ENCODE data around the gene C20orf204. TPM values are rescaled to one million over a fixed set of nuclear protein-coding genes. Genes with fewer than 3 reads are reported as not detected.
A peak's percentile ranks its signal among the peaks of the same experiment; 100 is the strongest.
"Not testable (repeated sequence)": the region's sequence is repeated elsewhere in the genome, so short reads cannot be mapped to it uniquely, and the experiment has no call there.

C20orf204 gene, protein sequence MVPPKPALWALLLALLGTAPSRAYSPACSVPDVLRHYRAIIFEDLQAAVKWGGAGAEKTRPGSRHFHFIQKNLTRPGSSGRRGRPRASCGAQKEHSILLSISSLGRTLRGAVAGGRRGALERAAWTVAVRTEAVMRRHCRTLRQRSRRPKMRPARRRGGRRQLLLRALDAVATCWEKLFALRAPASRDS
- total RNA-seq: 3.8 and 4.3 TPM in 2 replicates

GRCh38 chr20:64035933-64036345, at the start of gene C20orf204:
TSS of gene C20orf204 (plus strand) at chr20:64036182. CDS start at chr20:64036324, 142 bp downstream.
- Mint-ChIP-seq H3K27me3 (ENCODE audit: low read depth) (no peaks in the 10 kb centered on the region), H3K4me1 (ENCODE audit: low read depth) (peaks cover 35% of the 10 kb centered on the region), H3K36me3 (ENCODE audit: low read depth) (peaks cover 20% of the 10 kb centered on the region), H3K27ac (peak within 1 kb of the TSS; percentile 96), H3K4me3 (ENCODE audit: low read depth) (peak within 1 kb of the TSS; percentile 62), H3K9me3 (no peaks in the 10 kb centered on the region)
- intact Hi-C loops (cut with micrococcal nuclease): loop anchor here (10.0 kb wide), 1 partner anchor 141 kb away; the partner anchor contains the start of gene DNAJC5
- DNase-seq (ENCODE audit: low spot score): no peak

DNA sequence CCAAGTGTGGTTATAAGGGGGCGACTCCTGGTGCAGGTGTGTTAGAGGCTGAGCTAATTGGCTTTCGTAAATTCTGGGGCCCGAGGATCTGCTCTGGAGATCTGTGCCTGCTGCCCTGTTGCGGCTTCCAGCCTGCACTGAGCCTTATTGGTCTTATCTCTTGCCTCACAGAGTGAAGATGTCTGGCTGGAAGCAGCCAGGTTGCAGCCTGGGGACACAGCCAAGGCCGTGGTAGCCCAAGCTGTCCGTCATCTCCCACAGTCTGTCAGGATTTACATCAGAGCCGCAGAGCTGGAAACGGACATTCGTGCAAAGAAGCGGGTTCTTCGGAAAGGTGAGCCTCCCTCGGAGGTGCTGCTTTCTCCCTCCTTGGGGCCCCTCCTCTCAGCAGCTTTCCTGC, 35.1 kb upstream of the C20orf204 start:
- Mint-ChIP-seq H3K4me1 (ENCODE audit: low read depth) (no peaks in the 10 kb centered on the region), H3K9me3 (no peaks in the 10 kb centered on the region), H3K27ac (no peak overlapping the region), H3K4me3 (ENCODE audit: low read depth) (no peak overlapping the region), H3K27me3 (ENCODE audit: low read depth) (no peaks in the 10 kb centered on the region), H3K36me3 (ENCODE audit: low read depth) (peaks cover 60% of the 10 kb centered on the region)
- intact Hi-C loops (cut with micrococcal nuclease): no loop called here
- no peak for DNase-seq (ENCODE audit: low spot score)

DNA sequence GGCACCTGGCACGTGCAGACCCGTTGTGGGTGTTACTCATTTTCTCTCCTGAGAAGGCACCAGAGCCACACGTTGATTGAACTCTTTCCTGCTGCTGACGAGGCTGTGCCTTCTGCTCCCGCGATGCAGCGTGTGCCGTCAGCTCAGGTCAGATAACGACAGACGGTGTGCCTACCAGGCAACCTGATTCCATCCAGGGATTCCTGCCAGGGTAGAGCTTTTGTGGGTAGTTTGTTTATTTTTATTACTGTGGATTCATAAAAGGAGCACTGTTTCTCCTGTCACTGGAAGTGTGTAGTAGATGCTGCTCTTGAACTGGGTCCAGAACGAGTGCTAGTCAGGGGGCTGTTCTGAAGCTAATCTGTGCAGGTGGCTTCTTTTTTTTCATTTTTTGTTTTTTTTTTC, 34.4 kb upstream of the C20orf204 start:
- H3K4me1 Mint-ChIP-seq (ENCODE audit: low read depth): no peaks in the 10 kb centered on the region
- intact Hi-C loops (cut with micrococcal nuclease): no loop called here
- DNase-seq (ENCODE audit: low spot score): no peak
- no peak overlapping the region for H3K4me3 Mint-ChIP-seq (ENCODE audit: low read depth)
- peaks cover 55% of the 10 kb centered on the region for H3K36me3 Mint-ChIP-seq (ENCODE audit: low read depth)
- no peaks in the 10 kb centered on the region for H3K9me3 Mint-ChIP-seq
- no peak overlapping the region for H3K27ac Mint-ChIP-seq
- no peaks in the 10 kb centered on the region for H3K27me3 Mint-ChIP-seq (ENCODE audit: low read depth)

DNA sequence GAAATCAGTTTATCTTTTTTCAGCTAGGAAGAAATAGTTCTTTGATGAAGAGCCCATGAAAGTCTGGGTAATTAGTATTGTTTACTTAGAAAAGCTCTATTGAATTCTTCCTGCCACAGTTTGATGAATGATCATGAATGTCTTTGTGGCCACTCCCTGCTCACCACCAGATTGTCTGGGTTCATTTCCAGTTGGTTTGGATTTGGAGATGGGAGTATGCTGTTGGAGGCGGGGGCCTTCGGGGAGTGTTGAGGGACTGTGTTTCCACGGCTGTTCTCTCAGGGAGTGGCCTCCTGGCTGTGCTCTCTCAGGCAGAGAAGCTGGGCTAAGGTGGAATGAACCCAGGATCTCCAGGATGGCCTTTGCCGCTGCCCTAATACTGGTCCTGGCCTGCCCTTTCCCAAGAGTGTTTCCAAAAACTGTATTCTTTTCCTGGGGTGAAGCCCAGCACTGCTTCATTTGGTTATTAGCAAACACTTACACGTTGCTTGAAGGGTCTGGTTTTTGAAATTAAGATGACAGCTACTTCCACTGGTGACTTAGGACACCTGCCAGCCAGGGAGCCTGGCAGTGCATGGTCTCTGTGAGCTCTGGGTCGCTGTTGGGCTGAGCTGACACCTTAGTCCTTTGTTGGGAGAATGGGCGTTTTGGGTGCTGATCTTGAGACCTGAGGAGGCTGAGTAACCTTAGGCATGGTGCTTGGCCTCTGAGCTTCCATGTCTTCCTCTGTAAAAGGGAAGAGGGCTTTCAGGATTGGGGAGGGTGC, 31.8 kb upstream of the C20orf204 start:
- Mint-ChIP-seq H3K27ac (no peak overlapping the region), H3K36me3 (ENCODE audit: low read depth) (peaks cover 55% of the 10 kb centered on the region), H3K4me1 (ENCODE audit: low read depth) (no peaks in the 10 kb centered on the region), H3K4me3 (ENCODE audit: low read depth) (no peak overlapping the region), H3K9me3 (peaks cover 11% of the 10 kb centered on the region), H3K27me3 (ENCODE audit: low read depth) (no peaks in the 10 kb centered on the region)
- no peak for DNase-seq (ENCODE audit: low spot score)
- intact Hi-C loops (cut with micrococcal nuclease): no loop called here

DNA sequence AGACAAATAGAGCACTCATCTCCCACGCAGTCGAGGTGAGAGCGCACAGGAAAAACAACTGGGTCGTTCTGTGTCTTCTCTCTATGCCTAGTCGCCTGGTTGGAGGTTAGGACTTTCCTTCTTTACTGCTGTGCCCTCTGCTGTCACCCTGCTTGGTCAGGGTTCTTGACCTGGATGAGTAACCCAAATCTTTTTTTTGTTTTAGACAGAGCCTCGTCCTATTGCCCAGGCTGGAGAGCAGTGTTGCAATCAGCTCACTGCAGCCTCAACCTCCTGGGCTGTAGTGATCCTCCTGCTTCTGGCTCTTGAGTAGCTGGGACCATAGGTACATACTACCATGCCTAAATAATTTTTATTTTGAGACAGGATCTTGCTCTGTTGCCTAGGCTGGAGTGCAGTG, 30.6 kb upstream of the C20orf204 start:
- Mint-ChIP-seq H3K4me3 (ENCODE audit: low read depth) (no peak overlapping the region), H3K9me3 (peaks cover 14% of the 10 kb centered on the region), H3K27ac (no peak overlapping the region), H3K4me1 (ENCODE audit: low read depth) (peaks cover 10% of the 10 kb centered on the region), H3K27me3 (ENCODE audit: low read depth) (no peaks in the 10 kb centered on the region), H3K36me3 (ENCODE audit: low read depth) (peaks cover 57% of the 10 kb centered on the region)
- no peak for DNase-seq (ENCODE audit: low spot score)
- intact Hi-C loops (cut with micrococcal nuclease): no loop called here

DNA sequence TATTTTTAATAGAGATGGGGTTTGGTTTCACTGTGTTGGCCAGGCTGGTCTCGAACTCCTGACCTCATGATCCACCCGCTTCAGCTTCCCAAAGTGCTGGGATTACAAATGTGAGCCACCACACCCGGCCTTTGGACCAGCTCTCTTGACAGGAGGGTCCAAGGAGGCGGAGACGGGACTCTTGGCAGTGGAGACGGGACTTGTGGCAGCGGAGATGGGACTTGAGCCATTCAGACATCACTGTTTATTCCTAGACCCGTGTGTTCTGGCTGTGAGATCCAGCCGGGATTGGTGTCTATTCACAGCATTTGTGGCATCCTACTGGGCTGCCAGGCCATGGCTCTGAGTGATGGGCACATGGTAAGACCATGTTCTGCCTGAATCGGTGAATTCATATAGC, 29.5 kb upstream of the C20orf204 start:
- Mint-ChIP-seq H3K9me3 (peaks cover 14% of the 10 kb centered on the region), H3K4me3 (ENCODE audit: low read depth) (no peak overlapping the region), H3K4me1 (ENCODE audit: low read depth) (peaks cover 17% of the 10 kb centered on the region), H3K36me3 (ENCODE audit: low read depth) (peaks cover 61% of the 10 kb centered on the region), H3K27me3 (ENCODE audit: low read depth) (no peaks in the 10 kb centered on the region), H3K27ac (no peak overlapping the region)
- no peak for DNase-seq (ENCODE audit: low spot score)
- intact Hi-C loops (cut with micrococcal nuclease): no loop called here

- Mint-ChIP-seq H3K36me3 (ENCODE audit: low read depth) (peaks cover 58% of the 10 kb centered on the region), H3K4me3 (ENCODE audit: low read depth) (no peak overlapping the region), H3K4me1 (ENCODE audit: low read depth) (peaks cover 18% of the 10 kb centered on the region), H3K27ac (no peak overlapping the region), H3K9me3 (peaks cover 14% of the 10 kb centered on the region), H3K27me3 (ENCODE audit: low read depth) (no peaks in the 10 kb centered on the region)
- intact Hi-C loops (cut with micrococcal nuclease): no loop called here
- no peak for DNase-seq (ENCODE audit: low spot score)
Measured at GRCh38 chr20:64006902-64007301, 29.1 kb upstream of the C20orf204 start.

GRCh38 chr20:64009811-64010387, 26.1 kb upstream of the C20orf204 start:
- no peak for DNase-seq (ENCODE audit: low spot score)
- peaks cover 62% of the 10 kb centered on the region for H3K36me3 Mint-ChIP-seq (ENCODE audit: low read depth)

GRCh38 chr20:64010711-64011237, 25.2 kb upstream of the C20orf204 start:
- H3K9me3 Mint-ChIP-seq: peaks cover 14% of the 10 kb centered on the region
- H3K27ac Mint-ChIP-seq: peak overlapping the region; percentile 65
- peaks cover 63% of the 10 kb centered on the region for H3K36me3 Mint-ChIP-seq (ENCODE audit: low read depth)
- intact Hi-C loops (cut with micrococcal nuclease): no loop called here
- no peaks in the 10 kb centered on the region for H3K27me3 Mint-ChIP-seq (ENCODE audit: low read depth)
- H3K4me1 Mint-ChIP-seq (ENCODE audit: low read depth): peaks cover 28% of the 10 kb centered on the region
- DNase-seq (ENCODE audit: low spot score): no peak
- H3K4me3 Mint-ChIP-seq (ENCODE audit: low read depth): no peak overlapping the region

More at GRCh38 chr20:64009811-64010387, 26.1 kb upstream of the C20orf204 start:
- Mint-ChIP-seq H3K27me3 (ENCODE audit: low read depth) (no peaks in the 10 kb centered on the region), H3K4me1 (ENCODE audit: low read depth) (peaks cover 28% of the 10 kb centered on the region), H3K27ac (peak overlapping the region; percentile 74), H3K4me3 (ENCODE audit: low read depth) (no peak overlapping the region), H3K9me3 (peaks cover 14% of the 10 kb centered on the region)
- intact Hi-C loops (cut with micrococcal nuclease): no loop called here

DNA sequence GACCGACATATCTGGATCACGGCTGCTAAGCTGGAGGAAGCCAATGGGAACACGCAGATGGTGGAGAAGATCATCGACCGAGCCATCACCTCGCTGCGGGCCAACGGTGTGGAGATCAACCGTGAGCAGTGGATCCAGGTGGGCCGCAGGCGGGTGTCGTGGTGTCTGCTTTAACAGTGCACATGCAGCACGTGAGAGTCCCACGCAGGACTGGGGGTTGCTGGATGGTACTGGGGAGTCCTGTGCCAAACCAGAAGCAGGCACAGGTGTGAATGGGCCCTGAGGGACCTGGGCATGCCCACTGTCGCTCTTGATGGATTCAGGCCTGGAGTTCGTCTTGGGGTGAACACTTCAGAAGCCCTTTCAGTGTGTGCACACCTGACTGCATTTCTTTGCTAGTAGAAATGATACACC, 24.6 kb upstream of the C20orf204 start:
- H3K9me3 Mint-ChIP-seq: peaks cover 14% of the 10 kb centered on the region
- no peak for DNase-seq (ENCODE audit: low spot score)
- H3K27me3 Mint-ChIP-seq (ENCODE audit: low read depth): no peaks in the 10 kb centered on the region
- peaks cover 64% of the 10 kb centered on the region for H3K36me3 Mint-ChIP-seq (ENCODE audit: low read depth)
- H3K4me1 Mint-ChIP-seq (ENCODE audit: low read depth): peaks cover 28% of the 10 kb centered on the region
- intact Hi-C loops (cut with micrococcal nuclease): no loop called here
- H3K27ac Mint-ChIP-seq: peak overlapping the region; percentile 65
- H3K4me3 Mint-ChIP-seq (ENCODE audit: low read depth): no peak overlapping the region

DNA sequence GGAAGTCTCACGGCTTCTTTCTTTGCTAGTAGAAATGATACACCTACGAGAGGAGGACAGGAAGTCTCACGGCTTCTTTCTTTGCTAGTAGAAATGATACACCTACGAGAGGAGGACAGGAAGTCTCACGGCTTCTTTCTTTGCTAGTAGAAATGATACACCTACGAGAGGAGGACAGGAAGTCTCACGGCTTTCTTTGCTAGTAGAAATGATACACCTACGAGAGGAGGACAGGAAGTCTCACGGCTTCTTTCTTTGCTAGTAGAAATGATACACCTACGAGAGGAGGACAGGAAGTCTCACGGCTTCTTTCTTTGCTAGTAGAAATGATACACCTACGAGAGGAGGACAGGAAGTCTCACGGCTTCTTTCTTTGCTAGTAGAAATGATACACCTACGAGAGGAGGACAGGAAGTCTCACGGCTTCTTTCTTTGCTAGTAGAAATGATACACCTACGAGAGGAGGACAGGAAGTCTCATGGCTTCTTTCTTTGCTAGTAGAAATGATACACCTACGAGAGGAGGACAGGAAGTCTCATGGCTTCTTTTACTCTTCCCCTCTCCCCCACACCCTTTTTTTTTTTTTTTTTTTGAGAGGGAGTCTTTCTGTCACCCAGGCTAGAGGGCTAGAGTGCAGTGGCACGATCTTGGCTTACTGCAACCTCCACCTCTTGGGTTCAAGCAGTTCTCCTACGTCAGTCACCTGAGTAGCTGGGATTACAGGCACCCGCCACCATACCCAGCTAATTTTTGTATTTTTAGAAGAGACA, 23.4 kb upstream of the C20orf204 start:
- Mint-ChIP-seq H3K27ac (peak overlapping the region; percentile 93), H3K36me3 (ENCODE audit: low read depth) (peaks cover 69% of the 10 kb centered on the region), H3K4me1 (ENCODE audit: low read depth) (peaks cover 28% of the 10 kb centered on the region), H3K9me3 (peaks cover 14% of the 10 kb centered on the region)
- H3K27me3 Mint-ChIP-seq (ENCODE audit: low read depth); DNase-seq (ENCODE audit: low spot score); H3K4me3 Mint-ChIP-seq (ENCODE audit: low read depth); intact Hi-C loops (cut with micrococcal nuclease): not testable (repeated sequence)

GRCh38 chr20:64015635-64016034, 20.3 kb upstream of the C20orf204 start:
- intact Hi-C loops (cut with micrococcal nuclease): no loop called here

More at GRCh38 chr20:64015635-64016034, 20.3 kb upstream of the C20orf204 start:
- no peaks in the 10 kb centered on the region for H3K9me3 Mint-ChIP-seq
- no peak for DNase-seq (ENCODE audit: low spot score)
- H3K4me3 Mint-ChIP-seq (ENCODE audit: low read depth): no peak overlapping the region
- no peak overlapping the region for H3K27ac Mint-ChIP-seq
- peaks cover 63% of the 10 kb centered on the region for H3K36me3 Mint-ChIP-seq (ENCODE audit: low read depth)
- no peaks in the 10 kb centered on the region for H3K27me3 Mint-ChIP-seq (ENCODE audit: low read depth)
- H3K4me1 Mint-ChIP-seq (ENCODE audit: low read depth): peaks cover 18% of the 10 kb centered on the region

Measured in activated T-helper 2 cell treated with anti-CD3 and anti-CD28 coated beads, Interferon-gamma antibody, Interleukin-2, Interleukin-4, amounts not matched to agents 10 μg/mL and 5 μg/mL and 100 μg/mL, durations not matched to agents 14 hours and 24 hours and 36 hours (primary cell).